Loucy (cell line): ENCODE measurements around the gene IWS1.

Experiments
- H2AFZ ChIP-seq: fragments of 200-600 bp; sonication (generic); 2 replicates; pipeline ENCODE4 v1.6.0; 2016; ENCODE audit warnings: antibody characterized with exemption, mild to moderate bottlenecking, low read length, moderate library complexity
- H3F3A ChIP-seq: fragments of 200-600 bp; 2 replicates; pipeline ENCODE4 v1.6.0; 2016; ENCODE audit warnings: antibody characterized with exemption, low read depth, mild to moderate bottlenecking
- H3K27me3 ChIP-seq: fragments of 200-600 bp; sonication (generic); 2 replicates; pipeline ENCODE4 v1.6.1; 2014; ENCODE audit warnings: low read length, mild to moderate bottlenecking; ENCODE audit not compliant: insufficient read depth, poor library complexity, severe bottlenecking
- H3K36me3 ChIP-seq: fragments of 200-600 bp; sonication (generic); 2 replicates; pipeline ENCODE4 v1.6.1; 2016; ENCODE audit warnings: low read length; ENCODE audit not compliant: insufficient read depth
- H3K4me1 ChIP-seq: fragments of 200-600 bp; sonication (generic); 2 replicates; pipeline ENCODE4 v1.5.1; 2014; ENCODE audit warnings: low read length, mild to moderate bottlenecking; ENCODE audit not compliant: insufficient read depth, poor library complexity, severe bottlenecking
- H3K4me2 ChIP-seq: fragments of 200-600 bp; sonication (generic); 2 replicates; pipeline ENCODE4 v1.6.0; 2014; ENCODE audit warnings: antibody characterized with exemption, low read length, low read depth, mild to moderate bottlenecking; ENCODE audit not compliant: poor library complexity, severe bottlenecking
- H3K4me3 ChIP-seq: fragments of 200-600 bp; sonication (generic); 2 replicates; pipeline ENCODE4 v1.5.1; 2014; ENCODE audit warnings: low read length, mild to moderate bottlenecking, mixed read lengths; ENCODE audit not compliant: poor library complexity, severe bottlenecking
- H3K79me2 ChIP-seq: fragments of 200-600 bp; sonication (generic); 2 replicates; pipeline ENCODE4 v1.6.1; 2014; ENCODE audit warnings: low read length; ENCODE audit not compliant: insufficient read depth
- H3K9ac ChIP-seq: fragments of 200-600 bp; sonication (generic); 2 replicates; pipeline ENCODE4 v1.6.0; 2014; ENCODE audit warnings: mild to moderate bottlenecking, low read depth, low read length, moderate library complexity; ENCODE audit not compliant: poor library complexity, severe bottlenecking
- H3K9me2 ChIP-seq: fragments of 200-600 bp; sonication (generic); replicated peaks from 2 replicates; pipeline ENCODE4 v1.6.1; 2016; ENCODE audit warnings: low read depth, low read length, mixed read lengths
- H3K9me3 ChIP-seq: fragments of 200-600 bp; sonication (generic); 2 replicates; pipeline ENCODE4 v1.6.1; 2014; ENCODE audit warnings: mild to moderate bottlenecking, antibody characterized with exemption, low read length, low read depth; ENCODE audit not compliant: insufficient read depth
- H4K20me1 ChIP-seq: fragments of 200-600 bp; sonication (generic); 2 replicates; pipeline ENCODE4 v1.6.0; 2014; ENCODE audit warnings: antibody characterized with exemption, low read length, mild to moderate bottlenecking; ENCODE audit not compliant: insufficient read depth, poor library complexity, severe bottlenecking
- CTCF ChIP-seq: fragments of 200-600 bp; sonication (generic); conservative IDR thresholded peaks from 2 replicates; pipeline ENCODE4 v1.5.1; 2014; ENCODE audit warnings: mild to moderate bottlenecking, antibody characterized with exemption, low read length
- EZH2phosphoT487 ChIP-seq: fragments of 200-600 bp; IDR thresholded peaks from 2 replicates; pipeline ENCODE4 v1.6.1; 2018; ENCODE audit warnings: antibody characterized with exemption, mild to moderate bottlenecking, moderate library complexity, borderline replicate concordance

IWS1 gene

GRCh38 chr2:127439343-127439742 lies 86.9 kb downstream of the IWS1 start:
- Histone ChIP-seq H3K4me1 (no peaks in the 10 kb centered on the region), H3K4me2 (no peak overlapping the region), H3F3A (no peaks in the 10 kb centered on the region), H3K4me3 (no peak overlapping the region), H3K79me2 (no peaks in the 10 kb centered on the region), H4K20me1 (no peaks in the 10 kb centered on the region), H3K36me3 (no peaks in the 10 kb centered on the region), H2AFZ (no peak overlapping the region), H3K27me3 (no peaks in the 10 kb centered on the region), H3K9me3 (no peaks in the 10 kb centered on the region; the same call in 1 of the 2 replicates), H3K9me2 (no peaks in the 10 kb centered on the region), H3K9ac (no peak overlapping the region)
- TF ChIP-seq CTCF, result no peak
- TF ChIP-seq EZH2phosphoT487, result no peak

- Histone ChIP-seq H3K4me1 (no peaks in the 10 kb centered on the region), H3K27me3 (no peaks in the 10 kb centered on the region), H3K9ac (no peak overlapping the region), H4K20me1 (no peaks in the 10 kb centered on the region), H3F3A (no peaks in the 10 kb centered on the region), H3K79me2 (no peaks in the 10 kb centered on the region), H3K36me3 (no peaks in the 10 kb centered on the region), H3K9me3 (no peaks in the 10 kb centered on the region; the same call in 1 of the 2 replicates), H2AFZ (no peak overlapping the region), H3K4me3 (no peak overlapping the region), H3K9me2 (no peaks in the 10 kb centered on the region), H3K4me2 (no peak overlapping the region)
- TF ChIP-seq EZH2phosphoT487, result no peak
- no peak for TF ChIP-seq CTCF
Observed at GRCh38 chr2:127437781-127438726, 88.2 kb downstream of the IWS1 start.

GRCh38 chr2:127437056-127437455 lies 89.2 kb downstream of the IWS1 start:
- no peak overlapping the region for H3K4me3 ChIP-seq
- no peak overlapping the region for H2AFZ ChIP-seq
- no peaks in the 10 kb centered on the region for H3K27me3 ChIP-seq
- H3K4me2 ChIP-seq, result no peak overlapping the region
- H3F3A ChIP-seq, result no peaks in the 10 kb centered on the region
- no peaks in the 10 kb centered on the region; the same call in 1 of the 2 replicates for H3K9me3 ChIP-seq
- TF ChIP-seq EZH2phosphoT487, result no peak
- no peak for TF ChIP-seq CTCF
- no peaks in the 10 kb centered on the region for H4K20me1 ChIP-seq
- no peaks in the 10 kb centered on the region for H3K36me3 ChIP-seq
- H3K9ac ChIP-seq, result no peak overlapping the region
- H3K9me2 ChIP-seq, result no peaks in the 10 kb centered on the region
- H3K4me1 ChIP-seq, result no peaks in the 10 kb centered on the region
- no peaks in the 10 kb centered on the region for H3K79me2 ChIP-seq
